ENCODE data around the gene SEZ6L.

The SEZ6L gene

GRCh38 chr22:26202280-26202924 is 33.1 kb downstream of the SEZ6L start:
- Histone ChIP-seq H3K4me1 (no peaks in the 10 kb centered on the region), H3K36me3 (no peaks in the 10 kb centered on the region), H3K27me3 (no peaks in the 10 kb centered on the region), H3K9me3 (no peaks in the 10 kb centered on the region), H3K4me3 (ENCODE audit: low read depth, low read length) (no peak overlapping the region)
- no peak for DNase-seq
- no peak for TF ChIP-seq CTCF (IDR thresholded peaks at IDR 0.05; ENCODE audit: low read depth, low read length)

GRCh38 chr22:26205494-26205893 is 36.2 kb downstream of the SEZ6L start:
- DNase-seq = no peak
- Histone ChIP-seq H3K9me3 (no peaks in the 10 kb centered on the region), H3K4me1 (no peaks in the 10 kb centered on the region), H3K36me3 (no peaks in the 10 kb centered on the region), H3K27me3 (no peaks in the 10 kb centered on the region), H3K4me3 (ENCODE audit: low read depth, low read length) (no peak overlapping the region)
- TF ChIP-seq CTCF (IDR thresholded peaks at IDR 0.05; ENCODE audit: low read depth, low read length) = no peak

GRCh38 chr22:26210334-26210733 is 41.1 kb downstream of the SEZ6L start:
- no peak for TF ChIP-seq CTCF (IDR thresholded peaks at IDR 0.05; ENCODE audit: low read depth, low read length)
- Histone ChIP-seq H3K4me3 (ENCODE audit: low read depth, low read length) (no peak overlapping the region), H3K27me3 (no peaks in the 10 kb centered on the region), H3K36me3 (no peaks in the 10 kb centered on the region), H3K4me1 (no peaks in the 10 kb centered on the region), H3K9me3 (no peaks in the 10 kb centered on the region)
- DNase-seq = no peak

GRCh38 chr22:26213826-26214225 is 44.6 kb downstream of the SEZ6L start:
- H3K4me1 ChIP-seq = no peaks in the 10 kb centered on the region
- no peak for TF ChIP-seq CTCF (IDR thresholded peaks at IDR 0.05; ENCODE audit: low read depth, low read length)
- H3K9me3 ChIP-seq = no peaks in the 10 kb centered on the region
- H3K36me3 ChIP-seq = no peaks in the 10 kb centered on the region
- no peak overlapping the region for H3K4me3 ChIP-seq (ENCODE audit: low read depth, low read length)
- no peaks in the 10 kb centered on the region for H3K27me3 ChIP-seq
- DNase-seq = no peak

GRCh38 chr22:26214466-26214865 is 45.2 kb downstream of the SEZ6L start:
- no peaks in the 10 kb centered on the region for H3K4me1 ChIP-seq
- H3K4me3 ChIP-seq (ENCODE audit: low read depth, low read length) = no peak overlapping the region
- no peaks in the 10 kb centered on the region for H3K36me3 ChIP-seq
- no peaks in the 10 kb centered on the region for H3K27me3 ChIP-seq
- DNase-seq = no peak
- H3K9me3 ChIP-seq = no peaks in the 10 kb centered on the region
- no peak for TF ChIP-seq CTCF (IDR thresholded peaks at IDR 0.05; ENCODE audit: low read depth, low read length)

GRCh38 chr22:26215736-26216135 is 46.5 kb downstream of the SEZ6L start:
- no peak for TF ChIP-seq CTCF (IDR thresholded peaks at IDR 0.05; ENCODE audit: low read depth, low read length)
- Histone ChIP-seq H3K4me3 (ENCODE audit: low read depth, low read length) (no peak overlapping the region), H3K27me3 (no peaks in the 10 kb centered on the region), H3K4me1 (no peaks in the 10 kb centered on the region), H3K9me3 (no peaks in the 10 kb centered on the region), H3K36me3 (no peaks in the 10 kb centered on the region)
- peak; percentile 35 for DNase-seq

Data from BE2C (cell line).